ENCODE measurements around the gene STX18.

STX18 gene

GRCh38 chr4:4377191-4377590 lies 164.7 kb downstream of the STX18 start:
- in situ Hi-C loops (cut with HindIII; ENCODE audit: low pct_ligation_motif_present, low sequenced_read_pairs), result no loop called here

DNA sequence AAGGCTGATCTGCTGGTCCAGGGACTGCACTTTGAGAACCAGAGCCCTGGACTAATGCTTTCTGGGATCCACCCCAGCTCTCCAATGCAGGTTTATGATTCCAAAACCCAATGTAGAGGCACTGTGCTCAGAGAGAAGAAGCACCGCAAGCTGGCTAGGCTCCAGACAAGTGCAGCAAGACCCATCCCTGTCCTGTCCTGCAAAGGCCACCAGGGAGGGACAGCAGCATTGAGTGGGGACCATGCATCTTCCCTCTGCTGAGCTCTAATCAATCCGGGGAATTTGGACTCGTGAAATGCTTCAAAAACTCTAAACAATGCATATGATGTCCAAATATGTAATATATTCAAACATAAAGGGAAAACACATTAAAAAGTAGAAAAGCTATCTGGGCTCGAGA lies 165.8 kb downstream of the STX18 start:
- no peak overlapping the region for H3K4me3 ChIP-seq (ENCODE audit: low read depth, low read length)
- TF ChIP-seq CTCF (IDR thresholded peaks at IDR 0.05; ENCODE audit: low read depth, low read length, missing control alignments), result no peak
- in situ Hi-C loops (cut with HindIII; ENCODE audit: low pct_ligation_motif_present, low sequenced_read_pairs), result no loop called here
- DNase-seq, result no peak
- no peak overlapping the region for H3K27ac ChIP-seq
- peaks cover 2% of the 10 kb centered on the region for H3K27me3 ChIP-seq (replicated peaks)
- H3K36me3 ChIP-seq (replicated peaks), result no peaks in the 10 kb centered on the region

More at GRCh38 chr4:4377191-4377590, 164.7 kb downstream of the STX18 start:
- Histone ChIP-seq H3K27me3 (replicated peaks) (peaks cover 4% of the 10 kb centered on the region), H3K36me3 (replicated peaks) (no peaks in the 10 kb centered on the region), H3K27ac (no peak overlapping the region), H3K4me3 (ENCODE audit: low read depth, low read length) (no peak overlapping the region)
- no peak for TF ChIP-seq CTCF (IDR thresholded peaks at IDR 0.05; ENCODE audit: low read depth, low read length, missing control alignments)
- DNase-seq, result no peak

DNA sequence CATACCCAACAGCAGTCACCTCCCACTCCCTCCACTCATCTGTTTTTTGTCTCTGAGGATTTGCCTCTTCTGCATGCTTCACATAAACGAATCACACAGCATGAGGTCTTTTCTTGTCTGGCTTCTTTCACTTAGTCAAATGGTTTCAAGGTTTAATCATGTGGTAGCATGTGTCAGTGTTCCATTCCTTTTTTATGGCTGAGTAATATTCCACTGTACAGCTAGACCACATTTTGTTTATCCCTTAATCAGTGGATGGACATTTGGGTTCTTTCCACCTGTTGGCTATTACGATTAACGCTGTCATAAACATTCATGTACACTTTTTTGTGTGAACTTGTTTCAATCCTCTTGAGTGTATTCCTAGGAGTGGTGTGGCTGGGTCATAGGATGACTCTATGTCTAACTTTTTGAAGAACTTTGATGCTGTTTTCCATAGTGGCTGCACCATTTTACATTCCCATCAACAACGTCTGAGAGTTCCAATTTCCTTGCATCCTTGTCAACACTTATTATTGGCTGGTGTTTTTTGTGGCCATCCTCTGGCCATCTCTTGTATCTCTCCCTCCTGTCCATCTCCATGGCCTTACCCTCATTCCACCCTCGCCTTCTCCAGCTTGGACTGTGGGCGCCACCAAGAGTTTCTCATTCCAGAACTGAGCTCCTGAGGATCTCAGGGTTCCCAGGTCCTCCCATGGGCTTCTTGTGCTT lies 167.3 kb downstream of the STX18 start:
- DNase-seq, result no peak
- Histone ChIP-seq H3K4me3 (ENCODE audit: low read depth, low read length) (no peak overlapping the region), H3K27me3 (replicated peaks) (peaks cover 2% of the 10 kb centered on the region), H3K36me3 (replicated peaks) (no peaks in the 10 kb centered on the region), H3K27ac (no peak overlapping the region)
- no peak for TF ChIP-seq CTCF (IDR thresholded peaks at IDR 0.05; ENCODE audit: low read depth, low read length, missing control alignments)
- in situ Hi-C loops (cut with HindIII; ENCODE audit: low pct_ligation_motif_present, low sequenced_read_pairs), result no loop called here

Measured in brain microvascular endothelial cell (primary cell).